ENCODE results near the gene CGREF1. TPM values are rescaled to one million over a fixed set of nuclear protein-coding genes. Genes with fewer than 3 reads are reported as not detected.
"Not testable (repeated sequence)": the region's sequence is repeated elsewhere in the genome, so short reads cannot be mapped to it uniquely, and the experiment has no call there.

CGREF1 gene
- polyA plus RNA-seq, 1 donor from 2014 or later = 24.5 TPM

DNA sequence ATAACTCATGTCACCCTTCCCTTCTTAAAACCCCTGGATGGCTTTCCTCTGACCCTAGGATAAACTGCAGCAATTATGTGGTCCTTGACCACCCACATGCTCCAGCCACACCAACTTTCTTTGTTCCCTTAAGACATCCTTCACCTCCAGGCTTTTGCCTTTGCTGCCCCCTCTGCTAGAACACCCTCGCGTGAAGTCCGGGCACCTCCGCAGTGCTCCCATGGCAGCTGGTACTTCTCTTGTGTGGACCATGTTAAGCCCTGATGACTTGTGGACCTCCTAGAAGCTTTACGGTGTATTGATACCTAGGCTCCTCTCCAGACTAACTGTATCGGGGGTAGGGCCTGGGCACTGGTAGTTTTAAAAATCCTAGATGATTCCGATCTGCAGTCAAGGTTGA lies 3.9 kb upstream of the CGREF1 start:
- H3K27ac ChIP-seq (ENCODE audit: low read length) = no peak overlapping the region
- no peaks in the 10 kb centered on the region for H3K9me3 ChIP-seq (ENCODE audit: low read length)
- TF ChIP-seq, protein P1, sequence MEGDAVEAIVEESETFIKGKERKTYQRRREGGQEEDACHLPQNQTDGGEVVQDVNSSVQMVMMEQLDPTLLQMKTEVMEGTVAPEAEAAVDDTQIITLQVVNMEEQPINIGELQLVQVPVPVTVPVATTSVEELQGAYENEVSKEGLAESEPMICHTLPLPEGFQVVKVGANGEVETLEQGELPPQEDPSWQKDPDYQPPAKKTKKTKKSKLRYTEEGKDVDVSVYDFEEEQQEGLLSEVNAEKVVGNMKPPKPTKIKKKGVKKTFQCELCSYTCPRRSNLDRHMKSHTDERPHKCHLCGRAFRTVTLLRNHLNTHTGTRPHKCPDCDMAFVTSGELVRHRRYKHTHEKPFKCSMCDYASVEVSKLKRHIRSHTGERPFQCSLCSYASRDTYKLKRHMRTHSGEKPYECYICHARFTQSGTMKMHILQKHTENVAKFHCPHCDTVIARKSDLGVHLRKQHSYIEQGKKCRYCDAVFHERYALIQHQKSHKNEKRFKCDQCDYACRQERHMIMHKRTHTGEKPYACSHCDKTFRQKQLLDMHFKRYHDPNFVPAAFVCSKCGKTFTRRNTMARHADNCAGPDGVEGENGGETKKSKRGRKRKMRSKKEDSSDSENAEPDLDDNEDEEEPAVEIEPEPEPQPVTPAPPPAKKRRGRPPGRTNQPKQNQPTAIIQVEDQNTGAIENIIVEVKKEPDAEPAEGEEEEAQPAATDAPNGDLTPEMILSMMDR (IDR thresholded peaks at IDR 0.05; ENCODE audit: poor library complexity, severe bottlenecking) = no peak
- TF ChIP-seq EP300 (conservative IDR thresholded peaks at IDR 0.05; ENCODE audit: poor library complexity, severe bottlenecking) = no peak
- TF ChIP-seq RAD21 (conservative IDR thresholded peaks at IDR 0.05) = no peak
- TF ChIP-seq EZH2 (IDR thresholded peaks at IDR 0.05; ENCODE audit: borderline replicate concordance, insufficient read depth, low read length, poor library complexity, severe bottlenecking) = no peak
- TF ChIP-seq MXI1 (conservative IDR thresholded peaks at IDR 0.05; ENCODE audit: poor library complexity, severe bottlenecking) = no peak
- TF ChIP-seq, protein P2, sequence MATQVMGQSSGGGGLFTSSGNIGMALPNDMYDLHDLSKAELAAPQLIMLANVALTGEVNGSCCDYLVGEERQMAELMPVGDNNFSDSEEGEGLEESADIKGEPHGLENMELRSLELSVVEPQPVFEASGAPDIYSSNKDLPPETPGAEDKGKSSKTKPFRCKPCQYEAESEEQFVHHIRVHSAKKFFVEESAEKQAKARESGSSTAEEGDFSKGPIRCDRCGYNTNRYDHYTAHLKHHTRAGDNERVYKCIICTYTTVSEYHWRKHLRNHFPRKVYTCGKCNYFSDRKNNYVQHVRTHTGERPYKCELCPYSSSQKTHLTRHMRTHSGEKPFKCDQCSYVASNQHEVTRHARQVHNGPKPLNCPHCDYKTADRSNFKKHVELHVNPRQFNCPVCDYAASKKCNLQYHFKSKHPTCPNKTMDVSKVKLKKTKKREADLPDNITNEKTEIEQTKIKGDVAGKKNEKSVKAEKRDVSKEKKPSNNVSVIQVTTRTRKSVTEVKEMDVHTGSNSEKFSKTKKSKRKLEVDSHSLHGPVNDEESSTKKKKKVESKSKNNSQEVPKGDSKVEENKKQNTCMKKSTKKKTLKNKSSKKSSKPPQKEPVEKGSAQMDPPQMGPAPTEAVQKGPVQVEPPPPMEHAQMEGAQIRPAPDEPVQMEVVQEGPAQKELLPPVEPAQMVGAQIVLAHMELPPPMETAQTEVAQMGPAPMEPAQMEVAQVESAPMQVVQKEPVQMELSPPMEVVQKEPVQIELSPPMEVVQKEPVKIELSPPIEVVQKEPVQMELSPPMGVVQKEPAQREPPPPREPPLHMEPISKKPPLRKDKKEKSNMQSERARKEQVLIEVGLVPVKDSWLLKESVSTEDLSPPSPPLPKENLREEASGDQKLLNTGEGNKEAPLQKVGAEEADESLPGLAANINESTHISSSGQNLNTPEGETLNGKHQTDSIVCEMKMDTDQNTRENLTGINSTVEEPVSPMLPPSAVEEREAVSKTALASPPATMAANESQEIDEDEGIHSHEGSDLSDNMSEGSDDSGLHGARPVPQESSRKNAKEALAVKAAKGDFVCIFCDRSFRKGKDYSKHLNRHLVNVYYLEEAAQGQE (IDR thresholded peaks at IDR 0.05; ENCODE audit: borderline replicate concordance) = no peak
- no peak for TF ChIP-seq TAF1 (IDR thresholded peaks at IDR 0.05; ENCODE audit: low read depth)
- TF ChIP-seq POLR2AphosphoS5 (IDR thresholded peaks at IDR 0.05) = no peak
- TF ChIP-seq SMC3 (conservative IDR thresholded peaks at IDR 0.05; ENCODE audit: poor library complexity) = no peak
- no peaks in the 10 kb centered on the region for H3K9me2 ChIP-seq (ENCODE audit: insufficient read depth, low read length)
- peaks cover 22% of the 10 kb centered on the region for H3K27me3 ChIP-seq (ENCODE audit: insufficient read depth, low read depth, low read length)
- H3K79me2 ChIP-seq (replicated peaks; ENCODE audit: insufficient read depth, low read length) = no peaks in the 10 kb centered on the region
- no peak overlapping the region for H3K4me3 ChIP-seq (ENCODE audit: low read length)
- no peaks in the 10 kb centered on the region for H3F3A ChIP-seq (ENCODE audit: insufficient read depth, low read length, poor library complexity, severe bottlenecking)
- no peak overlapping the region for H3K9ac ChIP-seq (ENCODE audit: low read length)
- no peak overlapping the region for H2AFZ ChIP-seq (ENCODE audit: low read depth, low read length)
- H3K4me2 ChIP-seq (ENCODE audit: low read length) = no peak overlapping the region
- H3K36me3 ChIP-seq (ENCODE audit: insufficient read depth, low read length) = no peaks in the 10 kb centered on the region
- no peaks in the 10 kb centered on the region for H4K20me1 ChIP-seq (ENCODE audit: insufficient read depth)

DNA sequence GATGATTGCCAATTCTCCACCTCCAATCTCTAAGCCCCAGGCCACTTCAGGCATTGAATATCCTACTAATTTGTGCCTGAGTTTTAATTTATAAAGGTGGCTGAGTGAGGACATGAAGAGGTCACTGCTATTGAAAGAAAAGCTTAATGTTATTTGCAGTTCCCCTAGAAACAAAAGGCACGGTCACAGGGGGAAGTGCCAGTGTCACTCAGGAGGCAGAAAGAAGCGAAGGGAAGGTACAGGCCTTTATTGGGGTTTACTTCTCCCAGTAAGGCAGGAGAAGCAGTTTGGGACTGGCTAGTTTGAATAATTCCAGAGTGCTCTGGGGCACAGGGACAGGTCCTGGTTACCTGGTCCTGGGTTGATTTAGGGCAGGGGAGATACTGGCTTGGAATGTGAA lies 3.0 kb upstream of the CGREF1 start:
- Histone ChIP-seq H3K79me2 (replicated peaks; ENCODE audit: insufficient read depth, low read length) (no peaks in the 10 kb centered on the region), H3K36me3 (ENCODE audit: insufficient read depth, low read length) (no peaks in the 10 kb centered on the region), H3K27ac (ENCODE audit: low read length) (no peak overlapping the region), H3K9ac (ENCODE audit: low read length) (no peak overlapping the region), H3K4me3 (ENCODE audit: low read length) (no peak overlapping the region), H3K9me3 (ENCODE audit: low read length) (no peaks in the 10 kb centered on the region), H3K9me2 (ENCODE audit: insufficient read depth, low read length) (no peaks in the 10 kb centered on the region), H3K4me2 (ENCODE audit: low read length) (no peak overlapping the region), H2AFZ (ENCODE audit: low read depth, low read length) (no peak overlapping the region), H3K27me3 (ENCODE audit: insufficient read depth, low read depth, low read length) (peaks cover 29% of the 10 kb centered on the region), H3F3A (ENCODE audit: insufficient read depth, low read length, poor library complexity, severe bottlenecking) (no peaks in the 10 kb centered on the region), H4K20me1 (ENCODE audit: insufficient read depth) (no peaks in the 10 kb centered on the region)
- TF ChIP-seq, protein P2 (IDR thresholded peaks at IDR 0.05; ENCODE audit: borderline replicate concordance) = no peak
- no peak for TF ChIP-seq POLR2AphosphoS5 (IDR thresholded peaks at IDR 0.05)
- no peak for TF ChIP-seq MXI1 (conservative IDR thresholded peaks at IDR 0.05; ENCODE audit: poor library complexity, severe bottlenecking)
- TF ChIP-seq EP300 (conservative IDR thresholded peaks at IDR 0.05; ENCODE audit: poor library complexity, severe bottlenecking) = no peak

DNA sequence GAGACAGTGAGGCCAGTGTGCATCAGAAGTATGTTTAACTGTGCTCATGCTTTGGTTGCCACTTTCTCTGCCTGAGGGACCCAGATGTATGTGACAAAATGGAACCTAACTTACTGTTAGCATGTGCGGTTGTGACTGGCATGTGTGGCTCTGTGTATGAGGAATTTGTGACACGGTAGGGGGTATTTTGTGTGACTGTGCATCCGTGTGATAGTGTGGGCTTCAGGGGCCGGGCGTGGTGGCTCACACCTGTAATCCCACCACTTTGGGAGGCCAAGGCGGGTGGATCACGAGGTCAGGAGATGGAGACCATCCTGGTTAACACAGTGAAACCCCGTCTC lies 372 bp upstream of the CGREF1 start:
- H3K27ac ChIP-seq (ENCODE audit: low read length); H2AFZ ChIP-seq (ENCODE audit: low read depth, low read length); H3K9me3 ChIP-seq (ENCODE audit: low read length); H4K20me1 ChIP-seq (ENCODE audit: insufficient read depth); H3K9me2 ChIP-seq (ENCODE audit: insufficient read depth, low read length); H3K4me2 ChIP-seq (ENCODE audit: low read length); H3K36me3 ChIP-seq (ENCODE audit: insufficient read depth, low read length); H3K79me2 ChIP-seq (replicated peaks; ENCODE audit: insufficient read depth, low read length); H3F3A ChIP-seq (ENCODE audit: insufficient read depth, low read length, poor library complexity, severe bottlenecking): not testable (repeated sequence)
- Histone ChIP-seq H3K27me3 (ENCODE audit: insufficient read depth, low read depth, low read length) (peaks cover 29% of the 10 kb centered on the region), H3K4me3 (ENCODE audit: low read length) (peak overlapping the region; percentile 68), H3K9ac (ENCODE audit: low read length) (peak overlapping the region; percentile 60)
